ENCODE measurements around the gene IZUMO4.
"Not testable (repeated sequence)": the region's sequence is repeated elsewhere in the genome, so short reads cannot be mapped to it uniquely, and the experiment has no call there.

Gene IZUMO4

DNA sequence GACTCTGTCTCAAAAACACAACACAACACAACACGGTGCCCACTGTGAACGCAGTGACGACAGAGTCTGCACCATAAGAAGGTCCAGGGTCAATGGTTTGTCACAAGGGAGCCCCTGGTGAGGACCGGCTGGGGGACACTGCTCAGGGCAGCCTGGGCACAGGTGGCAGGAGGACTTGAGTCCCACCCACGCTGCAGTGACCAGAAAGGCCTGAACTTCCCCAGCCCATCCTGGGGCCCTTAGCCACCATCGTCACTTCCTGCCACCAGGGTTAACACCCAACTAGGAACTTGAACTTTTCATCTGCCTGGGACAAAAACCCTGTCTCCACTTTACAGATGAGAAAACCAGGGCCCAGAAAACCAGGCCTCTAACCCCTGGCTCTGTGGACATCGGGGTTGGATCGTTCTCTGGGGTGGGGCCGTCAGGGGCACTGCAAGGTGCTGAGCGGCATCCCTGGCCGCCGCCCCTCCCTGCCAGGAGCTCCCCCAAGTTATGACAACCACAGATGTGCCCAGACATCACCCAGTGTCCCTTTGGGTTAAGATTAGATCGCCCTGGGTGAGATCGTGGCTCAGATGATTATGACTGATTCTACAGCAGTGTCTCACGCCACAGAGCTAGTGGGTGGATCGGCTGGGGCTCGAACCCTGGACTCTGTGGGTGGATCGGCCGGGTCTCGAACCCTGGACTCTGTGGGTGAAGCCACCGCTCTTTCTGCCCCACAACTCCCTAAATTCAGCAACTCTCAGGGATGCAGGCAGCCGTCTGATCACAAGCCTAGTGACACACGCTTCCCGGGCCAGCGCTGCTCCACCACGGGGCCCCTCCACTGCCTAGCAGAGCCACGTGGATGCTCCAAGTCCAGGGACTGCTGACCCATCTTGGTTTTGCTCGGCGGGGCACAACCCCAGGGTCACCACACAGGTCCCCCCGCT lies 14.6 kb upstream of the IZUMO4 start:
- DNase-seq (ENCODE audit: low read depth in 2 of 2), result no peak

DNA sequence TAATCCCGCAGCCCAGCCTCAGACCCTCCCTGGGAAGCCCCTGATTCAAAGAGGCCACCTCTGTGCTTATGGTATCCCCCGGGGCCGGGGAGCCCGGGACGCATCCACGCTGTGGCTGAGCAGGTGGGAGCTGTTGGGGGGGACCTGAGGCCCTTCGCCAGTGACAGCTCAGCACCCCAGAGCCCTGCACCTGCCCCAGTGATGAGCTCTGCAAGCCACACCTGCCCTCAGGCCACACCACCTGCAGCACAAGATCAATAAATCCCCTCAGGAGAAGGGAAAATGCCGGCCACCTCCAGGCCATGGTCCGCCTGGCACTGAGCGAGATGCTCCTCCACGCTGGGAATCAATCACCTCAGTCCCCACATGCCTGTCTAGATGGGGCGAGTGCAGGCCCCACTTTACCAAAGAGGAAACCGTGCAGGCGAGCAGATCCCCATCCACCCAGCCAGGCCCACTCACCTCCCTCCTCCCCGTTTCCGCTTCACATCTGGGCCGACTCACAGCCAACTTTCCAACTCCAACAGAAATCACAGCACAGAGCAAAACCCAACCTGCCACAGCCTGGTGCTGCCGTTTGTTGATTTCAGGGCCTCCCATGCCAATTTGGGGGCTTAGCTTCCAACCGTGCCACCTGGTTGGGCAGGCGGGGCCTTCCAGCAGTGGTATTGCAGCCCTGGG lies 13.4 kb upstream of the IZUMO4 start:
- peak in 1 of 2 experiments; percentile 61 for DNase-seq (ENCODE audit: low read depth in 2 of 2)

DNA sequence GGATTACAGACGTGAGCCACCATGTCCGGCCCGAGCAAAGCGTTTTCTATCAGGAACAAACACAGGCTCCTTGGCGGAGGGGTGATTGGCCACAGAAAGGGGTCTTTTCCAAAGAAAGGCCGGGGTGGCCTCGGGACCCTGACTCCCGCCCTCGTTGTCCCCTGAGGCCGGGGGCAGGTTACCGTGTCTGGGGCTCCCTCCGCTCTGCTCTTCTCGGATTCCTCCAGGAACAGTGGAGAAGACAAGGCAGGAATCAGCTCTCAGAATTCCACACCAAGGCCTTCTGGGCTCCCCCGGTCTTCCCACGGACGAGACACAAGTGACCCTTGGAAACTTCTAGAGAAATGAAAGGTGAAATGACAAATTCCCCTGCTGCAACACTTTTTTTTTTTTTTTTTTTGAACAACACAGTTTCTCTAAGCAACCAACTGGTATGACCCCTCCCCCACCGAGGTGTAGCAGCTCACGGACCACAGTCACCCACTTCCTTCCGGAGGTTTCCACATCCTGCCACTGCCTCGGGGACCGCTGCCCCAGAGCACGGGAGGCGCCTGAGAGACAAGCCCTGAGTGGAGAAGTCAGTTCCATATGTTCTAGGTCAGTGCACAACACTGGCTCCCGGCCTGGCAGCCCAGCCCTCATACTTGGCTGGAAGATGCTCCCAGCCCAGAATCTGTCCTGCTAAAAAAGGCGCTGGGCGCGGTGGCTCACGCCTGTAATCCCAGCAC lies 11.6 kb upstream of the IZUMO4 start:
- DNase-seq (ENCODE audit: low read depth in 2 of 2), result peak; percentile 81 to 91

DNA sequence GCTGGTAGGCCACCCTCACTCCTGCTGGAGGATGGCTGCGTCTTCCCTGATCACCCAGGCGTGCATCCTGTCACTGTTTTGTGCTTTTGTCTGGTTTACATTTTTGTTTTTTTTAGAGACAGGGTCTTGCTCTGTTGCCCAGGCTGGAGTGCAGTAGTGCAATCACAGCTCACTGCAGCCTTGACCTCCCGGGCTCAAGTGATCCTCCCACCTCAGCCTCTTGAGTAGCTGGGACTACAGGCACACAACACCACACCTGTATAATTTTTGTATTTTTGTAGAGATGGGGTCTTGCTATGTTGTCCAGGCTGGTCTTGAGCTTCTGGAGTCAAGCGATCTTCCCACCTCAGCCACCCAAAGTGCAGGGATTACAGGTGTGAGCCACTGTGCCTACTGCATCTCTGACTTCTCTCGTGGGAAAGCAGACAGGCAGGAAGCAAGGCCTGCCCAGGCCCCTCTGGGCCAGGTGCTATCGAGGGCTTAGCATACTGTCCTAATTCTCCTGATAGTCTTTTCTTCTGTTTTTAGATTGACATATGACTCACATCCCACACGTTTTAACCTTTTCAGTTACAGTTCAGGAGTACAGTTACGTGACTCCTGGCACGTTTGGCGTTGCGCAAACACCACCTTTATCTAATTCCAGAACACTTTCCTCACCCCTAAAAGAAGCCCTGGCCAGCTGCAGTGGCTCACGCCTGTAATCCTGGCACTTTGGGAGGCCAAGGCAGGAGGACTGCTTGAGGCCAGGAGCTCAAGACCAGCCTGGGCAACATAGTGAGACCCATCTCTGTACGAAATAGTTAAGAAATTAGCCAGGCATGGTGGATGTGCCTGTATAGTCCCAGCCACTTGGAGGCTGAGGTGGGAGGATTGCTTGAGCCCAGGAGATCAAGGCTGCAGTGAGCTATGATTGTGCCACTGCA lies 9.8 kb upstream of the IZUMO4 start:
- peak in 1 of 2 experiments; percentile 63 for DNase-seq (ENCODE audit: low read depth in 2 of 2)

DNA sequence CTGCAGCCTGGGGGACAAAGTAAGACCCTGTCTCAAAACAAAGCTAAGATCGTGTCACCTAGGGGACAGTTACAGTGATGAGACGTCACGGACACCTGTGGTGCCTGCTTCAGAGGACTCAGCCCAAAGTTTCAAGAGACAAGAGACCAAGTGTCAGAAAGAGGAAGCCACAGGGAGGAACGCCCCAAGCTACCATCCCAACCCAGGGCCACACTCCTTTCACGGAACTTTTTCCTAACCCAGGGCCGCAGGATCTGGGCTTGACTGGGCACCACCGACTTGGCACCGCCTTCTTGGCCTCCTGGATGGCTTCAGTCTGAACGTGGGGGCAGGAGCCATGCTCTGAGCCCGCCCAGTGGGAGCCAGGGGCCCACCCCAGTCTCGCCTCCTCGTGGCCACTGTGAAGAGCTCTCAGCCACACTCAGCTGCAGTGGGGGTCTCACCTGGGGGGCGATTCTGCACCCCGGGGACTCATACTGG lies 9.1 kb upstream of the IZUMO4 start:
- DNase-seq (ENCODE audit: low read depth in 2 of 2), result no peak

DNA sequence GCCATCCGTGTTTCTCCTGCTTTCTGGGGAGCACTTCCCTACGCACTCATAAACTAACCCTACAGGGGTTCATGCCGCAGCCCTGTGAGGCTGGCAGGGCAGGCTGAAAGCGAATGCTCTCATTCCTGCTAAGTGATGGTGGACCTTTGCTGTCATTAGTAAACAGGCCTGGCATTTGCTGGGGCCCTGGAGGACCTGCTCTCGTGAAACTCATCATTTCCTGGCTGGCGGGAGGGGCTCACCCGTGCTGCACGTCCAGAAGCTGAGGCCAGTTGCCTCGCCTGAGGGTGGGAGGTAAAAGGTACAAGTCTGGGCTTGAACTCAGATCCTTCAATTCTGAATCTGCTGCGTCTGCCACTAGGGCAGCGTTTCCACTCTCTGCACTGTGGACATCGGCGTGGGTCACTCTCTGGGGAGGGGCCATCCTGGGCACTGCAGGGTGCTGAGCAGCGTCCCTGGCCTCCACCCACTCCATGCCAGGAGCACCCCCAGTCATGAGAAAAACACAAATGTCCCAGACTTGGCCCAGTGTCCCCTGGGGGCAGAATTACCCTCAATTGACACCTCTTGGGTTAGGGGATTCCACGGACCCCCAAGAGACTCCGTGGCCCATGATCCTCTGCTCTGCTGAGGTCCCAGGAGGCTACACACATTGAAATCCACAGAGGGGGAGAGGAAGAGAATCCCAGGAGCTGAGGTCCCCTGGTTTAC lies 7.6 kb upstream of the IZUMO4 start:
- DNase-seq (ENCODE audit: low read depth in 2 of 2), result no peak

DNA sequence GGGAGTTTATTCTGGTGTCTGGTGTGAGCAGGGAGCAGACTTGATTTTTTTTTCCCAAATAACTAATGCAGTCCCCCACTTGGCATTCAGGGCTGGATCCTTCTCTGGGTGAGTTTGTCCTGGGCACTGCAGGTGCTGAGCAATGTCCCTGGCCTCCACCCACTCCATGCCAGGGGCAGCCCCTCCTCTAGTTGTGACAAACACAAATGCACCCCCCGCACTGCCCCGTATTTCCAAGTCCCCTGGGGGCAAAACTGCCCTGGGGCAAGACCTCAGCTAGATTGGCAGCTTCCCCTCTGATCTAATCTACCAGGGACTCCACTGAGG lies 7.0 kb upstream of the IZUMO4 start:
- DNase-seq (ENCODE audit: low read depth in 2 of 2), result no peak

DNA sequence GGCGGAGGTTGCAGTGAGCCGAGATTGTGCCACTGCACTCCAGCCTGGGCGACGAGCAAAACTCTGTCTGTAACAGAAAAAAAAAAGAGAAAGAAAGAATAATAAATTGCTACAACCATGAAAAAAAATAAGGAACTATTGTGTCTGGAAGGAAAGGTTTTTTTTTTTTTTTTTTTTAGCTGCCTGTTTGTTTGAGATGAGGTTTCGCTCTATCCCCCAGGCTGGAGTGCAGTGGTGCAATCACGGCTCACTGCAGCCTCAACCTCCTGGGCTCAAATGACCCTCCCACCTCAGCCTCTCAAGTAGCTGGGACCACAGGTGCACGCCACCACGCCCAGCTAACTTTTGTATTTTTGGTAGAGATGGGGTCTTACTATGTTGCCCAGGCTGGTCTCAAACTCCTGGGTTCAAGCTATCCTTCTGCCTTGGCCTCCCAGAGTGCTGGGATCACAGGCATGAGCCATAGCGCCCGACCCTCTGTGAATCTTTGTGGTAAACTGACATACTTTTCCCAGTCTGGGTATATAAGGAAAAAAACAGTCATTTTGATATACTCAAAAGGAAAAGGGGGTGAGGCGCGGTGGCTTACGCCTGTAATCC lies 4.7 kb upstream of the IZUMO4 start:
- not testable (repeated sequence) for DNase-seq (ENCODE audit: low read depth in 2 of 2)

DNA sequence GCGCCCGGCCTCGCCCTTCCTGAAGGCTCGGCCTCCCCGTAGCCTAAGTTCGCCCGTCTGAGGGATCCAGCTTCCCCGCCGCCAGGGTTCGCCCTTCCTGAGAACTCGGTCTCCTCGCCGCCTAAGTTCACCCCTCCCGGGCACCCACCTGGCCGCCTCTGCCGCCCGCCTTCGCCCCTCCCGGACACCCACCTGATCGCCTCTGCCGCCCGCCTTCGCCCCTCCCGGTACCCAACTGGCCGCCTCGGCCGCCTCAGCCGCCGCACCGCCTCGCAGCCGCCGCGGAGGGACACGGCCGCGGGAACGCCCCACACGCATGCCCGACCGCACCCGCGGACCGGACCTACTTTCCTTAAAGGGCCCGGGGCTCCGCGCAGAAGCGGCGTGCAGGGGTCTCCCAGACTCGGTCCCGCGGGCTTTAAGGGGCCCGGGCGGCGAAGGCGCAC lies 658 bp upstream of the IZUMO4 start, which contains the start of gene MOB3A:
Gene MOB3A (minus strand): TSS at position 293 of the 446 bp plus-strand sequence. CDS start 17,766 bp downstream, outside the sequence.
- peak in 1 of 2 experiments; percentile 78 for DNase-seq (ENCODE audit: low read depth in 2 of 2)

DNA sequence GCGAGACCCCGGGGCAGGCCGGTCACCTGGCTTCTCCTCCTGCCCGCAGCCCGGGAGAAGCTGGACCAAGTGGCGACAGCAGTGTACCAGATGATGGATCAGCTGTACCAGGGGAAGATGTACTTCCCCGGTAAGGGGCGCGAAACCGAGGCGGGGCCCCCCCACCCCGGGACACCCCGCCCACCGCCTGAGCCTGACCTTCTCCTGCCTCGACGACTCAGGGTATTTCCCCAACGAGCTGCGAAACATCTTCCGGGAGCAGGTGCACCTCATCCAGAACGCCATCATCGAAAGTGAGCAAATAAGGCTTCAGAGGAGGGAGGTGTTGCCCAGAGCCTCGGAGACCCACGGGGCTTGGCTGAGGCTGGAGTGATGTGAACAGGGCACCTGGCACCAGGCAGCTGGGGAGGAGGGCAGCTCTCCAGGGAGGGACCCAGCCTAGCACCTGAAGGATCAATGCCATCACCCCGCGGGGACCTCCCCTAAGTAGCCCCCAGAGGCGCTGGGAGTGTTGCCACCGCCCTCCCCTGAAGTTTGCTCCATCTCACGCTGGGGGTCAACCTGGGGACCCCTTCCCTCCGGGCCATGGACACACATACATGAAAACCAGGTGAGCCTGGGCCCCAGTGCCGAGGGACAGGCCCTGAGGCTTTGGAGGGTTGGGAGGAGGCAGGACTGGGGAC lies 629 bp downstream of the IZUMO4 start:
- peak in 1 of 2 experiments; percentile 57 for DNase-seq (ENCODE audit: low read depth in 2 of 2)

DNA sequence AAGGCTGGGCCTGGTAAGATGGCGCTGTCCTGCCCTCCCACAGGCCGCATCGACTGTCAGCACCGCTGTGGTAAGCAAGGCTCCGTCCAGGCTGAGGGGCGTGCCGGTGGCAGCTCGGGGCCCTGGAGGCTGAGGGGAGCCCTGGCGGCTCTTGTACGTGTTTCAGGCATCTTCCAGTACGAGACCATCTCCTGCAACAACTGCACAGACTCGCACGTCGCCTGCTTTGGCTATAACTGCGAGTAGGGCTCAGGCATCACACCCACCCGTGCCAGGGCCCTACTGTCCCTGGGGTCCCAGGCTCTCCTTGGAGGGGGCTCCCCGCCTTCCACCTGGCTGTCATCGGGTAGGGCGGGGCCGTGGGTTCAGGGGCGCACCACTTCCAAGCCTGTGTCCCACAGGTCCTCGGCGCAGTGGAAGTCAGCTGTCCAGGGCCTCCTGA lies 1.2 kb downstream of the IZUMO4 start:
- no peak for DNase-seq (ENCODE audit: low read depth in 2 of 2)

DNA sequence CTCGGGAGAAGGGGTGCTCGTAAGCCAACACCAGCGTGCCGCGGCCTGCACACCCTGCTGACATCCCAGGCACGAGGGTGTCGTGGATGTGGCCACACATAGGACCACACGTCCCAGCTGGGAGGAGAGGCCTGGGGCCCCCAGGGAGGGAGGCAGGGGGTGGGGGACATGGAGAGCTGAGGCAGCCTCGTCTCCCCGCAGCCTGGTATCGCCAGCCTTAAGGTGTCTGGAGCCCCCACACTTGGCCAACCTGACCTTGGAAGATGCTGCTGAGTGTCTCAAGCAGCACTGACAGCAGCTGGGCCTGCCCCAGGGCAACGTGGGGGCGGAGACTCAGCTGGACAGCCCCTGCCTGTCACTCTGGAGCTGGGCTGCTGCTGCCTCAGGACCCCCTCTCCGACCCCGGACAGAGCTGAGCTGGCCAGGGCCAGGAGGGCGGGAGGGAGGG lies 2.4 kb downstream of the IZUMO4 start:
- DNase-seq (ENCODE audit: low read depth in 2 of 2), result no peak

DNA sequence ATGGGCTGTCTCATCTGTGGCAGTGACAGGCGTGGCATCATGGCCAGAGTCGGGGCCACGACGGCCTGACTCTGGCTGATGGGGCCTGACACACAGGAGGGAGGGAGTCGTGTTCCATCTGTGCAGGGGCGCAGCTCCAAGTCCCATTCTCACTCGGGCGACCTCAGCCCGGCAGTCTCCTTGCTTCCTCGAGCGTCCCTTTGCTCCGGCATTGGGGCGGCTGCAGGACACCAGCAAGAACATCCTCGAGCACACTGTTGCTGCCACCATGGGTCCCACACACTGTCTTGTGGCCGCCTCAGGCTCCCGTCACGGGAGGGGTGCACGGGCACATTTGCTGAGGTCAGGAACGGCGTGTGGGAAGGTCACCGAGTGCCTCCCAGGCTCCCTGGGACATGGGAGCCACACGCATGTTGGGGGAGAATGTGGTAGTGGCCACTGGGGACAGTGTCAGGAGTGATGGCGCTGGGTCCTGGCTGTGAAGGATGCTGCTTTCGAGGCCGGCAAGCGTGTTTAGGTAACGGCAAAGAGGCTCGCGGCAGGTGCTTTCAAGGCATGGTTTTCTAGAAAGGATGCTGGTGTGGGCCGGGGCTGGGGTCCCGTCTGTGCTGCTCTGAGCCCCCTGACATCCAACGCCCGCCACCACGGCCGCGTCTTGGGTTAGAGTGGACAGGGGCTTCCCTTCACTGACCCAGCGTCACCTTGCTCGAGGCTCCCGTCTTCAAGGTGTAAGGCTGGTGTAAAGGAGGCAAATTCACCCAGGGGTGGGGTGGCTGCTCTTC lies 3.4 kb downstream of the IZUMO4 start:
- no peak for DNase-seq (ENCODE audit: low read depth in 2 of 2)

DNA sequence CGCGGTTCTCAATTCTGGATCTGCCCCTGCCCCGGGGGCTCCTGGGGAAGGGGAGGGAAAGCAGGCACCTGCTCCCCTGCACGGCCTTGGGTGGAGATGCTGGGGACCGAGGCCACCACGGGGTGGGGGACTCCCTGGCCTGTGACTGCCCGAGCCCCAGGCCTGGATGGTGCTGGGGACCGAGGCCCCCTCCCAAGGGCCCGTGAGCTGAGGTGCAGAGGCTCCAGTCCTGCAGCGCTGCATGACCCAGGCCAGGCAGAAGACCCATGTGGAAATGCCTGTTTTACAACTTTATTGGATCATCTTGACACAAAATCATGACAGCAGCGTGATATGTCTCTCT lies 4.0 kb downstream of the IZUMO4 start:
- DNase-seq (ENCODE audit: low read depth in 2 of 2), result no peak

DNA sequence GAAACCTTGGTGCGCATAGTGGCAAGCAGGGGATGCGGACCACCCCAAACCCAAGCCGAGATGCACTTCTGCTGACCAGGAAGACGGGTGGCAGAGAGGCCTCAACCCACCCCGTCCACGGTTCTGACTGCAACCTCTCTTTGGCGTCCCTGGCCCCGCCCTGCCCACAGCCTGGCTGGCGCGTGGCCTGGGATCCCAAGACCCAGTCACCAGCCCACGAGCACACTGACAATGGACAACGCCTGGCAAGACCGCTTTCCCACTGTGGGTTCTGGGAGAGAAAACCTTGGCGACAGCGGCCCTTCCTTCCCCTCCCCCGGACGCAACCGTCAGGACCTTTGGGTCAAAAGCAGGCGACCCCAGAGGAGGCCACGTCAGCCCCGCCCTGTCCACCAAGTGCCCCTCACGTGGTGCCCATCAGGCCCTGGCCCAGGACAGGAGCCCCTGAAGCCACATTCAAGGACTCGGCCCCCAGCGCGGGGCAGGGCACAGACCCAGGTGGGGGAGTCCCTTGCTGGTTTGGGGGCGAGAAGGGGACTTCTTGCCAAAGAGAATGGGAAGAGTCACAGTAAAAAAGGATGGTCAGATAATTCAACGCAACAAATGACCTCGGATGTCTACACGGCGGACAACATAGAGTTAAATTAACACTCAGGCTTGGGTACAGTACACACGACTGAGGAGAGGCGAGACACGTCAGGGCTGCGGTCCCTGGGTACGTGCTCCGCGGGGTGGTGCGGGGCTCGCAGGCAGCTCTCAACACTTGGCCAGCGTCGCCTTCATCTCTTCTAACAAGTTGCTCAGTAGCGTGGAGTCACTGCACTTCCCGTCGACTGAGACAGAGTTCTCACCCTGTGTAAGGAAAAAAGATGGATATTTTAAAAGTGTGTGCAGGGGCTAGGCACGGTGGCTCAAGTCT lies 5.0 kb downstream of the IZUMO4 start:
- DNase-seq (ENCODE audit: low read depth in 2 of 2), result no peak

DNA sequence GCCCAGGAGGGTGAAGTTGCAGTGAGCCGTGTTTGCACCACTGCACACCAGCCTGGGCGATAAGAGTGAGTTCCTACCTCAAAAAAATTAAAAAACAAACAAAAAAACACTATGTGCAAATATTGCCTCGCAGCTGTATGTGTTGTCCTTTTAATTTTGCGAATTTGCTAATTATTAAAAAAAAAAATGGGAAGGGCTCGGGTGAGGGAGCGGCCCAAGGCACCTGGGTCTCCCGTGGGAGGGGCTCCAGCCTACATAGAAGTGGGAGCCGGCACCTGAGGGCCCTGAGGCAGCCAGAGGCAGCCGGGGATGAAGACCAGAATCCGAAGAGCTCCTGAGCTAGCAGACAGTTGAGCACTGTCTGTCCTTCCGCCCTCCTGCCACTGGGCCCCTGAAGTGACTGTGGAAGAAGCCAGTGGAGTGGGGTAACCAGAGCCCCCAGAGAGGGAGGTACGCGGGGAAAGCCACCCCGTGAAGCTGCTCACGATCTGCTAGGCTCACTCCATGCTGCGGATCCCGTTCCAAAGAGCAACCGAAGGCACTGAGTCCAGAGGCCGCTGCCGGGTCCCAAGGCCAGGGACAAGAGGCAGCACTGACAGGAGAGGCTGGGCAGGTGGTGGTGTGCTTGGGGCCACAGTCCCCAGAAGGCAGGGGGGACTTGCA lies 6.5 kb downstream of the IZUMO4 start:
- no peak for DNase-seq (ENCODE audit: low read depth in 2 of 2)
